H1 (cell line): ENCODE data around the gene SYNDIG1. TPM values are rescaled to one million over a fixed set of nuclear protein-coding genes. Genes with fewer than 3 reads are reported as not detected.

ENCODE experiments used
- FOSL1 ChIP-seq: IDR thresholded peaks from 2 replicates; pipeline ENCODE4 v1.6.1; 2011; ENCODE audit warnings: mild to moderate bottlenecking, low read depth, low read length, moderate library complexity; ENCODE audit not compliant: insufficient read depth
- POLR2AphosphoS5 ChIP-seq: IDR thresholded peaks from 2 replicates; pipeline ENCODE4 v1.6.1; 2011; ENCODE audit warnings: low read depth, low read length
- polyA plus RNA-seq, 7 experiments: library from polyadenylated mRNA; depleted of rRNA in 3 of 7; stranded (reverse) in 5 of 7; unstranded in 2 of 7; fragments of >200 nt in 5 of 7; fragments of 200-250 nt in 2 of 7; gene quantifications; 1 replicate in 5 of 7; 2 replicates in 1 of 7; 4 replicates in 1 of 7; pipeline versions ENCODE4 v1.2.1 to v1.2.3, GENCODE V29; 2011 to 2013; ENCODE audit warnings: missing spikeins in 2 of 7, mixed read lengths in 2 of 7
- total RNA-seq: library from RNA; stranded (reverse); fragmentation: NEBNext Ultra II Directional; extraction: Animal tissue kit (Norgen Biotek cat#: 25700); gene quantifications from 2 replicates; pipeline ENCODE4 v1.2.1, GENCODE V29; 2021

SYNDIG1 gene
- total and polyA plus RNA-seq, 2 of the 8 experiments (the other 6 are each of a cell fraction or from before 2014, with no cell fraction given): 6.5 to 7.8 TPM

- TF ChIP-seq FOSL1: no peak
- no peak for TF ChIP-seq POLR2AphosphoS5
Observed at GRCh38 chr20:24488800-24489175, 19.4 kb downstream of the SYNDIG1 start (continued).
